Common myeloid progenitor, CD34-positive (primary cell): Measurements from ENCODE around the gene TDRD9.

Experiments used
- CTCF ChIA-PET: fragments of 350-600 bp; sonication (Branson Sonifier 250); formaldehyde crosslinking; loops from one replicate; lab custom pipeline; 2021; ENCODE audit warnings: antibody characterized with exemption; lab: Charles Lee
- POLR2A ChIA-PET: fragments of 350-600 bp; sonication (Branson Sonifier 250); formaldehyde crosslinking; loops from one replicate; lab custom pipeline; 2021; ENCODE audit warnings: antibody characterized with exemption; lab: Charles Lee
- DNase-seq, 3 donors: peaks; one replicate each; pipeline versions ENCODE4 v3.0.0 to v3.0.0-alpha.2; 2013
- H3K27ac ChIP-seq, 2 experiments: 1 replicate in 1 of 2; 2 replicates in 1 of 2; pipeline ENCODE4 v1.7.0; 2013; ENCODE audit warnings: inconsistent platforms in 2 of 2, low read length in 2 of 2, mild to moderate bottlenecking in 2 of 2, low read depth in 1 of 2, moderate library complexity in 1 of 2; ENCODE audit not compliant: severe bottlenecking in 2 of 2, insufficient read depth in 1 of 2, poor library complexity in 1 of 2
- H3K27me3 ChIP-seq, 5 experiments: replicated peaks in 2 of 5; 1 replicate in 3 of 5; 2 replicates in 2 of 5; pipeline versions ENCODE4 v1.6.1 to v1.7.0; 2013; ENCODE audit warnings: low read length in 4 of 5, mild to moderate bottlenecking in 2 of 5, moderate library complexity in 2 of 5, inconsistent platforms in 1 of 5; ENCODE audit not compliant: insufficient read depth in 5 of 5, control insufficient read depth in 4 of 5
- H3K36me3 ChIP-seq, 4 experiments: 1 replicate in 2 of 4; 2 replicates in 2 of 4; pipeline versions ENCODE4 v1.6.1 to v1.7.0; 2013; ENCODE audit warnings: low read length in 3 of 4, control low read depth in 1 of 4, mild to moderate bottlenecking in 1 of 4; ENCODE audit not compliant: control insufficient read depth in 4 of 4, insufficient read depth in 4 of 4
- H3K4me1 ChIP-seq, 4 experiments: 1 replicate in 3 of 4; 2 replicates in 1 of 4; pipeline versions ENCODE4 v1.6.1 to v1.7.1; 2013; ENCODE audit warnings: low read length in 3 of 4, mild to moderate bottlenecking in 3 of 4, control low read depth in 1 of 4, inconsistent platforms in 1 of 4, moderate library complexity in 1 of 4; ENCODE audit not compliant: control insufficient read depth in 4 of 4, insufficient read depth in 4 of 4; ENCODE audit errors: control extremely low read depth in 1 of 4
- H3K4me3 ChIP-seq, 7 experiments: 1 replicate in 4 of 7; 2 replicates in 3 of 7; pipeline versions ENCODE4 v1.5.1 to v1.7.0; 2013; ENCODE audit warnings: mild to moderate bottlenecking in 7 of 7, low read length in 6 of 7, moderate library complexity in 6 of 7, inconsistent platforms in 2 of 7, low read depth in 2 of 7, control low read depth in 1 of 7; ENCODE audit not compliant: insufficient read depth in 4 of 7, control insufficient read depth in 1 of 7; ENCODE audit errors: extremely low read depth in 1 of 7
- H3K9me3 ChIP-seq, 5 experiments: 1 replicate in 4 of 5; 2 replicates in 1 of 5; pipeline versions ENCODE4 v1.6.1 to v1.7.1; 2013; ENCODE audit warnings: low read length in 4 of 5, mild to moderate bottlenecking in 2 of 5, inconsistent platforms in 1 of 5, low read depth in 1 of 5, moderate library complexity in 1 of 5; ENCODE audit not compliant: control insufficient read depth in 4 of 5, insufficient read depth in 2 of 5; ENCODE audit errors: control extremely low read depth in 1 of 5
- WGBS: methylation state at CpG from one replicate; pipeline ENCODE4 v1.1.5; 2013; ENCODE audit not compliant: insufficient coverage; 5-methylcytosine and 5-hydroxymethylcytosine counted together

The TDRD9 gene

GRCh38 chr14:103931422-103931821, 3.2 kb downstream of the TDRD9 start:
- H3K36me3 ChIP-seq, result no peaks in the 10 kb centered on the region
- H3K27ac ChIP-seq, result no peak overlapping the region
- peaks cover 0 to 49% (median 21%) of the 10 kb centered on the region in 4 experiments for H3K4me1 ChIP-seq
- peaks cover 0 to 9% (median 2%) of the 10 kb centered on the region in 5 experiments for H3K9me3 ChIP-seq
- ChIA-PET POLR2A (no interaction called here), CTCF (interaction anchor here (1.0 to 2.4 kb wide), 4 partner anchors 10 to 45 kb away, joined by 3 to 8 read pairs (median 4); partner anchors contain the start of gene RD3L)
- H3K4me3 ChIP-seq, result no peak overlapping the region
- 86% methylated on average over 1 of the region's 3 CpGs for WGBS
- no peaks in the 10 kb centered on the region for H3K27me3 ChIP-seq
- peak; percentile 50 to 85 (median 79) for DNase-seq

- Histone ChIP-seq H3K27ac (no peak overlapping the region), H3K9me3 (peaks cover 0 to 5% (median 0%) of the 10 kb centered on the region in 5 experiments), H3K36me3 (no peaks in the 10 kb centered on the region), H3K4me1 (peaks cover 0 to 49% (median 21%) of the 10 kb centered on the region in 4 experiments), H3K4me3 (no peak overlapping the region), H3K27me3 (no peaks in the 10 kb centered on the region)
- no peak for DNase-seq
- 81% methylated on average over 10 of the region's 11 CpGs for whole genome bisulfite sequencing
- ChIA-PET CTCF (interaction anchor here (0.9 to 1.1 kb wide), 3 partner anchors 8 to 127 kb away, joined by 3 to 4 read pairs (median 4); partner anchors contain the start of gene RD3L), POLR2A (interaction anchor here (0.6 kb wide), 1 partner anchor 19 kb away, joined by 3 read pairs; no protein-coding TSS in a partner anchor)
Measured at GRCh38 chr14:103932791-103933490, 4.7 kb downstream of the TDRD9 start.

DNA sequence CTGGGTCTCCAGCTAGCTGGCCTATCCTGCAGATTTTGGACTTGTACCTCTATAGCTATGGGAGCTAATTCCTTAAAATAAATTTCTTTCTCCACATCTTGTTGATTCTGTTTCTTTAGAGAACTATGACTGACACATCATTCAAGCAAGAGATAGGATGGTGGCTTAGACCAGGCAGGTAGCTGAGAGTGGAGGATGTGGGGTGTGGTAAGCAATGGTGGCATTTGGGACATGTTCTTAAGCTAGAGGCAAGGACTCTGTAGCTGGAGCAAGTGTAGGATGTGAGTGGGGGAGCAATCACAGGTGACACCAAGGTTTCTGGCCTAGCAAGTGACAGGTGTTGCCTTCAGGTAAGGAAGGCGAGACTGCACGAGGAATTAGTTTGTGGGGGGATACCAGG, 6.8 kb downstream of the TDRD9 start:
- H3K4me3 ChIP-seq, result no peak overlapping the region
- no peak for DNase-seq
- WGBS, result 95% methylated on average over 2 of the region's 2 CpGs
- CTCF ChIA-PET, result no interaction called here
- no peaks in the 10 kb centered on the region for H3K27me3 ChIP-seq
- peaks cover 0 to 44% (median 20%) of the 10 kb centered on the region in 4 experiments for H3K4me1 ChIP-seq
- H3K9me3 ChIP-seq, result no peaks in the 10 kb centered on the region
- POLR2A ChIA-PET, result interaction anchor here (0.8 kb wide), 1 partner anchor 11 kb away, joined by 3 read pairs; no protein-coding TSS in a partner anchor
- H3K27ac ChIP-seq, result no peak overlapping the region
- H3K36me3 ChIP-seq, result no peaks in the 10 kb centered on the region

DNA sequence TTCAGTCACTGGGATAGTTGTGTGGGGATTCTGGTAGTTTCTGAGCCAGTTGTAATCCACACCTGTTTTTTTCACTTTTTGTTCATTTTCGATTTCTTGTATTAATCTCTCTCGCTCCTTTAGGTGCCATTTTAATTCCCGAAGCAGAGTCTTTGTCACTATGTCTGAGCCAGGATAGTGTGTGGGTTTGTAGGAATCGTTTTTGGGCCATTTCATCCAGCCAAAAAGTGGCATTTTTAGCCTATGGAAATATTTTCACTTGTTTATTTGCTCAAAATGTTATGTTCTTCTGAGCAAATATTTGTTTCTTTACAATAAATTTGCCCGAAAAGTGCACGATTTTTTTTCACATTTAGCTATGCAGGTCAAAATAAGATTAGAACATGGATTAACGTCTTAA, 13.2 kb downstream of the TDRD9 start:
- CTCF ChIA-PET, result interaction anchor here (0.8 to 3.0 kb wide), 7 partner anchors 9 to 132 kb away, joined by 3 to 9 read pairs (median 5); no protein-coding TSS in a partner anchor
- Histone ChIP-seq H3K4me1 (peaks cover 0 to 2% (median 0%) of the 10 kb centered on the region in 4 experiments), H3K9me3 (no peaks in the 10 kb centered on the region), H3K36me3 (no peaks in the 10 kb centered on the region), H3K4me3 (no peak overlapping the region), H3K27ac (no peak overlapping the region), H3K27me3 (peaks cover 0 to 1% (median 0%) of the 10 kb centered on the region in 5 experiments)
- POLR2A ChIA-PET, result no interaction called here
- 97% methylated on average over 4 of the region's 7 CpGs for WGBS
- DNase-seq, result no peak

GRCh38 chr14:103941973-103942736, 13.9 kb downstream of the TDRD9 start, which contains the start of gene RD3L:
TSS of gene RD3L (minus strand) at chr14:103942529. CDS start at chr14:103941695, 834 bp downstream.
- WGBS, result 100% methylated on average over 9 of the region's 14 CpGs
- POLR2A ChIA-PET, result interaction anchor here (0.5 kb wide), 1 partner anchor 21 kb away, joined by 3 read pairs; no protein-coding TSS in a partner anchor
- Histone ChIP-seq H3K4me3 (no peak within 1 kb of the TSS), H3K27ac (no peak within 1 kb of the TSS), H3K4me1 (peaks cover 0 to 2% (median 0%) of the 10 kb centered on the region in 4 experiments), H3K27me3 (peaks cover 0 to 1% (median 0%) of the 10 kb centered on the region in 5 experiments), H3K36me3 (no peaks in the 10 kb centered on the region), H3K9me3 (peaks cover 0 to 5% (median 0%) of the 10 kb centered on the region in 5 experiments)
- CTCF ChIA-PET, result interaction anchor here (0.7 to 3.0 kb wide), 10 partner anchors 9 to 133 kb away, joined by 3 to 9 read pairs (median 4); no protein-coding TSS in a partner anchor
- DNase-seq, result no peak

- H3K27me3 ChIP-seq, result peaks cover 0 to 1% (median 0%) of the 10 kb centered on the region in 5 experiments
- WGBS, result 41% methylated on average over 3 of the region's 5 CpGs
- DNase-seq, result peak; percentile 31 to 89 (median 38)
- POLR2A ChIA-PET, result interaction anchor here (0.6 kb wide), 1 partner anchor 48 kb away, joined by 3 read pairs; no protein-coding TSS in a partner anchor
- peaks cover 0 to 6% (median 0%) of the 10 kb centered on the region in 5 experiments for H3K9me3 ChIP-seq
- no peak overlapping the region for H3K27ac ChIP-seq
- H3K4me3 ChIP-seq, result no peak overlapping the region
- H3K4me1 ChIP-seq, result peaks cover 0 to 2% (median 0%) of the 10 kb centered on the region in 4 experiments
- H3K36me3 ChIP-seq, result no peaks in the 10 kb centered on the region
- CTCF ChIA-PET, result no interaction called here
Measured at GRCh38 chr14:103943673-103944072, 15.4 kb downstream of the TDRD9 start.
